ENCODE results near the gene HES1. TPM values are rescaled to one million over a fixed set of nuclear protein-coding genes. Genes with fewer than 3 reads are reported as not detected.

HES1 gene
- total and polyA plus RNA-seq, 2 experiments from 2014 or later = 42.7 to 60.8 TPM

DNA sequence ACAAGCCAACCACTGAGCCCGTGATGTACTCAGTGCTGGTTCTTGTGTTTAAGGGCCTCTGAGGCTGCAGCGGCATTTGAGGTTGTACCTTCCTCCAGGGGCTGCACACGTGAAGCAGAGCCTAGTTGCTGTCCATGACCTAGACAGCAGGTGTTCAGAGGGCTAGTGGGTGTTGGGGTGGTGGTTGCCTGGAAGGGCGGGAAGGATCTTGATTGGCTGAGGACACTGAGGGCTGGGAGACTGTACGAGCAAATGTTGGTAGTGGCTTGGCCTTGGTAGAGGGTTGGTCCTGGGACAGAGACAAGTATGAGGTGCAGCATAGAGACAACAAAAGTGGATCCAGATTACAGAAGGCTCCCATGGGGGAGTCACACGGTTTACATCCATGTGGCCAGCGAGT, 17.0 kb upstream of the HES1 start:
- Histone ChIP-seq H2AFZ (no peak overlapping the region), H3K36me3 (ENCODE audit: insufficient read depth) (no peaks in the 10 kb centered on the region), H3K27ac (ENCODE audit: low read depth) (no peak overlapping the region), H3K27me3 (ENCODE audit: insufficient read depth) (no peaks in the 10 kb centered on the region), H3K4me3 (no peak overlapping the region), H3F3A (replicated peaks; ENCODE audit: low read depth) (no peaks in the 10 kb centered on the region), H3K9me2 (ENCODE audit: insufficient read depth) (no peaks in the 10 kb centered on the region; the same call in 1 of the 2 replicates), H4K20me1 (replicated peaks; ENCODE audit: insufficient read depth) (no peaks in the 10 kb centered on the region), H3K4me1 (ENCODE audit: insufficient read depth) (no peaks in the 10 kb centered on the region), H3K79me2 (replicated peaks; ENCODE audit: insufficient read depth) (no peaks in the 10 kb centered on the region), H3K4me2 (no peak overlapping the region)
- H3K27me3 Mint-ChIP-seq (ENCODE audit: insufficient read depth, low read depth, poor library complexity) = peaks cover 6% of the 10 kb centered on the region
- H3K9me3 Mint-ChIP-seq = no peaks in the 10 kb centered on the region
- DNase-seq (ENCODE audit: low spot score) (no peak), ATAC-seq (no peak)
- no peaks in the 10 kb centered on the region for H3K36me3 Mint-ChIP-seq (ENCODE audit: low read depth)
- H3K27ac Mint-ChIP-seq = no peak overlapping the region
- H3K4me1 Mint-ChIP-seq = 0 out of 3 replicates have a peak, but pooled peaks cover 2% of the 10 kb centered on the region
- no peak overlapping the region for H3K4me3 Mint-ChIP-seq
- no peak for TF ChIP-seq POLR2AphosphoS5 (IDR thresholded peaks at IDR 0.05; ENCODE audit: low read depth)
- TF ChIP-seq STAT1 (IDR thresholded peaks at IDR 0.05; ENCODE audit: unreplicated experiment) = no peak
- TF ChIP-seq, protein P1, sequence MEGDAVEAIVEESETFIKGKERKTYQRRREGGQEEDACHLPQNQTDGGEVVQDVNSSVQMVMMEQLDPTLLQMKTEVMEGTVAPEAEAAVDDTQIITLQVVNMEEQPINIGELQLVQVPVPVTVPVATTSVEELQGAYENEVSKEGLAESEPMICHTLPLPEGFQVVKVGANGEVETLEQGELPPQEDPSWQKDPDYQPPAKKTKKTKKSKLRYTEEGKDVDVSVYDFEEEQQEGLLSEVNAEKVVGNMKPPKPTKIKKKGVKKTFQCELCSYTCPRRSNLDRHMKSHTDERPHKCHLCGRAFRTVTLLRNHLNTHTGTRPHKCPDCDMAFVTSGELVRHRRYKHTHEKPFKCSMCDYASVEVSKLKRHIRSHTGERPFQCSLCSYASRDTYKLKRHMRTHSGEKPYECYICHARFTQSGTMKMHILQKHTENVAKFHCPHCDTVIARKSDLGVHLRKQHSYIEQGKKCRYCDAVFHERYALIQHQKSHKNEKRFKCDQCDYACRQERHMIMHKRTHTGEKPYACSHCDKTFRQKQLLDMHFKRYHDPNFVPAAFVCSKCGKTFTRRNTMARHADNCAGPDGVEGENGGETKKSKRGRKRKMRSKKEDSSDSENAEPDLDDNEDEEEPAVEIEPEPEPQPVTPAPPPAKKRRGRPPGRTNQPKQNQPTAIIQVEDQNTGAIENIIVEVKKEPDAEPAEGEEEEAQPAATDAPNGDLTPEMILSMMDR (conservative IDR thresholded peaks at IDR 0.05; ENCODE audit: low read depth in 2 of 2) = no peak

DNA sequence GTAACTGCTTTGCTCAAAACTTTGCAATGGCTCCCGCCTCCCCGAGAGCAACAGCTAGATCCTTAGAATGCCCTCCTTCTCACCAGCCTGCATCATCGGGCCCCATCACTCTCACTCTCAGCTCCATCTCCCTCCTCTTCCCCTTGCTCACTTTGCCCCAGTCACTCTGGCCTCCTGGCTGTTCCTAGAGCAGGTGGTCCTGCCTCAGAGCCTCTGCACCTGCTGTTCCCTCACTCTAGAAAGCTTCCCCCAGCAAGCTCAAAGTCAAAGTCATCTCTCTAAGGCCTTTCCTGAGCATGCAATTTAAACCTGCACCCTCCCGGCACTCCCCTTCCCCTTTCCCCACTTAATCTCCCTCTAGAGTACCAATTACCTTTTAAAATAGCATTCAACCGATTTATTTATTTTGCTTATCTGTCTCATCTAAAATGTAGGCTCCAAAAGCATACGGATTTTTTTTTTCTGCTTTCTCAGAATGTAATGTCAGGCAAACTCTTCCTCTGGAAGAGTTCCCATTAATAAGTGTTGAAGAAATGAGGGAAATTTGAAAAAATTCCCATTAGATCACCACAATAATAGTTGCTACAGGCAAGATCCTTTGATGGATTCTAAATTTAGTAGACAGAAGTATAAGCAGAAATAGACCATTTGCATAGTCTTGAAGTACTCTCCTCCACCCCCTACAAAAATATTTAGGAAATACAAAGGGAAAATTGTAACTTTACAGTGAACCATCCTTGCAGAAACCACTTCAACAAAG, 15.9 kb upstream of the HES1 start:
- H3K27ac ChIP-seq (ENCODE audit: low read depth) = no peak overlapping the region
- H3K4me3 Mint-ChIP-seq = no peak overlapping the region
- no peaks in the 10 kb centered on the region for H3F3A ChIP-seq (replicated peaks; ENCODE audit: low read depth)
- TF ChIP-seq, protein P1 (conservative IDR thresholded peaks at IDR 0.05; ENCODE audit: low read depth in 2 of 2) = no peak
- TF ChIP-seq ZNF331 (CRISPR knock-in tag; IDR thresholded peaks at IDR 0.05; ENCODE audit: low read depth) (no peak), STAT1 (IDR thresholded peaks at IDR 0.05; ENCODE audit: unreplicated experiment) (no peak), JUNB (IDR thresholded peaks at IDR 0.05; ENCODE audit: unreplicated experiment) (no peak), EZH2 (IDR thresholded peaks at IDR 0.05; ENCODE audit: low read depth, unreplicated experiment) (no peak), POLR2AphosphoS5 (IDR thresholded peaks at IDR 0.05; ENCODE audit: low read depth) (no peak)
- TF ChIP-seq, protein P2, sequence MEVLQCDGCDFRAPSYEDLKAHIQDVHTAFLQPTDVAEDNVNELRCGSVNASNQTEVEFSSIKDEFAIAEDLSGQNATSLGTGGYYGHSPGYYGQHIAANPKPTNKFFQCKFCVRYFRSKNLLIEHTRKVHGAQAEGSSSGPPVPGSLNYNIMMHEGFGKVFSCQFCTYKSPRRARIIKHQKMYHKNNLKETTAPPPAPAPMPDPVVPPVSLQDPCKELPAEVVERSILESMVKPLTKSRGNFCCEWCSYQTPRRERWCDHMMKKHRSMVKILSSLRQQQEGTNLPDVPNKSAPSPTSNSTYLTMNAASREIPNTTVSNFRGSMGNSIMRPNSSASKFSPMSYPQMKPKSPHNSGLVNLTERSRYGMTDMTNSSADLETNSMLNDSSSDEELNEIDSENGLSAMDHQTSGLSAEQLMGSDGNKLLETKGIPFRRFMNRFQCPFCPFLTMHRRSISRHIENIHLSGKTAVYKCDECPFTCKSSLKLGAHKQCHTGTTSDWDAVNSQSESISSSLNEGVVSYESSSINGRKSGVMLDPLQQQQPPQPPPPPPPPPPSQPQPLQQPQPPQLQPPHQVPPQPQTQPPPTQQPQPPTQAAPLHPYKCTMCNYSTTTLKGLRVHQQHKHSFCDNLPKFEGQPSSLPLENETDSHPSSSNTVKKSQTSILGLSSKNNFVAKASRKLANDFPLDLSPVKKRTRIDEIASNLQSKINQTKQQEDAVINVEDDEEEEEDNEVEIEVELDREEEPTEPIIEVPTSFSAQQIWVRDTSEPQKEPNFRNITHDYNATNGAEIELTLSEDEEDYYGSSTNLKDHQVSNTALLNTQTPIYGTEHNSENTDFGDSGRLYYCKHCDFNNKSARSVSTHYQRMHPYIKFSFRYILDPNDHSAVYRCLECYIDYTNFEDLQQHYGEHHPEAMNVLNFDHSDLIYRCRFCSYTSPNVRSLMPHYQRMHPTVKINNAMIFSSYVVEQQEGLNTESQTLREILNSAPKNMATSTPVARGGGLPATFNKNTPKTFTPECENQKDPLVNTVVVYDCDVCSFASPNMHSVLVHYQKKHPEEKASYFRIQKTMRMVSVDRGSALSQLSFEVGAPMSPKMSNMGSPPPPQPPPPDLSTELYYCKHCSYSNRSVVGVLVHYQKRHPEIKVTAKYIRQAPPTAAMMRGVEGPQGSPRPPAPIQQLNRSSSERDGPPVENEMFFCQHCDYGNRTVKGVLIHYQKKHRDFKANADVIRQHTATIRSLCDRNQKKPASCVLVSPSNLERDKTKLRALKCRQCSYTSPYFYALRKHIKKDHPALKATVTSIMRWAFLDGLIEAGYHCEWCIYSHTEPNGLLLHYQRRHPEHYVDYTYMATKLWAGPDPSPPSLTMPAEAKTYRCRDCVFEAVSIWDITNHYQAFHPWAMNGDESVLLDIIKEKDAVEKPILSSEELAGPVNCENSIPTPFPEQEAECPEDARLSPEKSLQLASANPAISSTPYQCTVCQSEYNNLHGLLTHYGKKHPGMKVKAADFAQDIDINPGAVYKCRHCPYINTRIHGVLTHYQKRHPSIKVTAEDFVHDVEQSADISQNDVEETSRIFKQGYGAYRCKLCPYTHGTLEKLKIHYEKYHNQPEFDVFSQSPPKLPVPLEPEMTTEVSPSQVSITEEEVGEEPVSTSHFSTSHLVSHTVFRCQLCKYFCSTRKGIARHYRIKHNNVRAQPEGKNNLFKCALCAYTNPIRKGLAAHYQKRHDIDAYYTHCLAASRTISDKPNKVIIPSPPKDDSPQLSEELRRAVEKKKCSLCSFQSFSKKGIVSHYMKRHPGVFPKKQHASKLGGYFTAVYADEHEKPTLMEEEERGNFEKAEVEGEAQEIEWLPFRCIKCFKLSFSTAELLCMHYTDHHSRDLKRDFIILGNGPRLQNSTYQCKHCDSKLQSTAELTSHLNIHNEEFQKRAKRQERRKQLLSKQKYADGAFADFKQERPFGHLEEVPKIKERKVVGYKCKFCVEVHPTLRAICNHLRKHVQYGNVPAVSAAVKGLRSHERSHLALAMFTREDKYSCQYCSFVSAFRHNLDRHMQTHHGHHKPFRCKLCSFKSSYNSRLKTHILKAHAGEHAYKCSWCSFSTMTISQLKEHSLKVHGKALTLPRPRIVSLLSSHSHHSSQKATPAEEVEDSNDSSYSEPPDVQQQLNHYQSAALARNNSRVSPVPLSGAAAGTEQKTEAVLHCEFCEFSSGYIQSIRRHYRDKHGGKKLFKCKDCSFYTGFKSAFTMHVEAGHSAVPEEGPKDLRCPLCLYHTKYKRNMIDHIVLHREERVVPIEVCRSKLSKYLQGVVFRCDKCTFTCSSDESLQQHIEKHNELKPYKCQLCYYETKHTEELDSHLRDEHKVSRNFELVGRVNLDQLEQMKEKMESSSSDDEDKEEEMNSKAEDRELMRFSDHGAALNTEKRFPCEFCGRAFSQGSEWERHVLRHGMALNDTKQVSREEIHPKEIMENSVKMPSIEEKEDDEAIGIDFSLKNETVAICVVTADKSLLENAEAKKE (CRISPR knock-in tag; IDR thresholded peaks at IDR 0.05) = no peak
- TF ChIP-seq, protein P3, sequence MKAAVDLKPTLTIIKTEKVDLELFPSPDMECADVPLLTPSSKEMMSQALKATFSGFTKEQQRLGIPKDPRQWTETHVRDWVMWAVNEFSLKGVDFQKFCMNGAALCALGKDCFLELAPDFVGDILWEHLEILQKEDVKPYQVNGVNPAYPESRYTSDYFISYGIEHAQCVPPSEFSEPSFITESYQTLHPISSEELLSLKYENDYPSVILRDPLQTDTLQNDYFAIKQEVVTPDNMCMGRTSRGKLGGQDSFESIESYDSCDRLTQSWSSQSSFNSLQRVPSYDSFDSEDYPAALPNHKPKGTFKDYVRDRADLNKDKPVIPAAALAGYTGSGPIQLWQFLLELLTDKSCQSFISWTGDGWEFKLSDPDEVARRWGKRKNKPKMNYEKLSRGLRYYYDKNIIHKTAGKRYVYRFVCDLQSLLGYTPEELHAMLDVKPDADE (IDR thresholded peaks at IDR 0.05) = no peak
- H3K36me3 Mint-ChIP-seq (ENCODE audit: low read depth) = no peaks in the 10 kb centered on the region
- no peaks in the 10 kb centered on the region for H3K79me2 ChIP-seq (replicated peaks; ENCODE audit: insufficient read depth)
- no peaks in the 10 kb centered on the region for H3K27me3 ChIP-seq (ENCODE audit: insufficient read depth)
- ATAC-seq (no peak), DNase-seq (ENCODE audit: low spot score) (no peak)
- no peaks in the 10 kb centered on the region for H3K36me3 ChIP-seq (ENCODE audit: insufficient read depth)
- H3K4me1 ChIP-seq (ENCODE audit: insufficient read depth) = no peaks in the 10 kb centered on the region
- no peak overlapping the region for H2AFZ ChIP-seq
- H3K4me2 ChIP-seq = no peak overlapping the region
- no peaks in the 10 kb centered on the region for H4K20me1 ChIP-seq (replicated peaks; ENCODE audit: insufficient read depth)
- H3K9me2 ChIP-seq (ENCODE audit: insufficient read depth) = no peaks in the 10 kb centered on the region; the same call in 1 of the 2 replicates
- H3K4me3 ChIP-seq = no peak overlapping the region
- H3K4me1 Mint-ChIP-seq = 0 out of 3 replicates have a peak, but pooled peaks cover 2% of the 10 kb centered on the region
- peaks cover 6% of the 10 kb centered on the region for H3K27me3 Mint-ChIP-seq (ENCODE audit: insufficient read depth, low read depth, poor library complexity)
- no peaks in the 10 kb centered on the region for H3K9me3 Mint-ChIP-seq
- no peak overlapping the region for H3K27ac Mint-ChIP-seq
